Measurements from ENCODE around the gene PRKCE. TPM values are rescaled to one million over a fixed set of nuclear protein-coding genes. Genes with fewer than 3 reads are reported as not detected.

Gene PRKCE
- total RNA-seq, 1 experiment from 2014 or later = 1.3 TPM

GRCh38 chr2:46053564-46053963 lies 402.1 kb downstream of the PRKCE start:
- H3K27ac ChIP-seq (ENCODE audit: insufficient read length, low read depth, low read length) = no peak overlapping the region
- no peak overlapping the region for H2BK120ac ChIP-seq (ENCODE audit: low read depth, low read length, poor library complexity, severe bottlenecking)
- TF ChIP-seq CTCF (conservative IDR thresholded peaks at IDR 0.05) = no peak
- H3T11ph ChIP-seq (ENCODE audit: low read length) = no peak overlapping the region
- H3K27me3 Mint-ChIP-seq (ENCODE audit: low read depth) = peaks cover 3% of the 10 kb centered on the region; the same call in 1 of the 2 replicates
- no peaks in the 10 kb centered on the region; a peak in 1 of 7 replicates for H3K36me3 Mint-ChIP-seq (ENCODE audit: insufficient read depth in 1 of 3, low read depth in 3 of 3)
- no peaks in the 10 kb centered on the region; a peak in 2 of 5 replicates for H3K9me3 Mint-ChIP-seq
- no peak overlapping the region for H2BK15ac ChIP-seq (ENCODE audit: low read depth, low read length)
- H2AFZ ChIP-seq (ENCODE audit: low read length) = no peak overlapping the region
- no peaks in the 10 kb centered on the region for H3K4me1 ChIP-seq (ENCODE audit: insufficient read depth, low read length)
- H2AK5ac ChIP-seq (ENCODE audit: insufficient read length, low read length) = no peak overlapping the region
- H3K23ac ChIP-seq (ENCODE audit: insufficient read length, low read depth, low read length) = no peak overlapping the region
- no peak overlapping the region for H2BK20ac ChIP-seq (ENCODE audit: low read depth, low read length, poor library complexity, severe bottlenecking)
- H3K23me2 ChIP-seq (ENCODE audit: insufficient read length, low read depth, low read length, poor library complexity, severe bottlenecking) = no peaks in the 10 kb centered on the region
- no peak overlapping the region for H3K56ac ChIP-seq (ENCODE audit: insufficient read length, low read depth, low read length)
- H3K14ac ChIP-seq (ENCODE audit: insufficient read depth, low read length) = no peak overlapping the region
- H4K20me1 ChIP-seq (ENCODE audit: control insufficient read depth, insufficient read depth, insufficient read length) = no peaks in the 10 kb centered on the region
- no peak overlapping the region for H3K4me2 ChIP-seq (ENCODE audit: insufficient read depth, insufficient read length, low read length)
- no CpG with 5 or more reads among the region's 9 CpGs for WGBS (ENCODE audit: extremely low coverage, insufficient read length, low lambda C conversion rate)
- no peaks in the 10 kb centered on the region for H3K79me1 ChIP-seq (ENCODE audit: insufficient read depth, low read depth, low read length, poor library complexity, severe bottlenecking)
- H3K4me3 Mint-ChIP-seq = no peak overlapping the region
- H3K4ac ChIP-seq (ENCODE audit: low read depth, low read length) = no peak overlapping the region
- H4K91ac ChIP-seq (ENCODE audit: insufficient read length, low read depth, low read length) = no peak overlapping the region
- no peak overlapping the region for H3K9ac ChIP-seq (ENCODE audit: extremely low read depth, insufficient read length, low read length)
- H3K79me2 ChIP-seq (ENCODE audit: insufficient read depth, low read length) = no peaks in the 10 kb centered on the region
- H4K5ac ChIP-seq (ENCODE audit: insufficient read length, low read depth, low read length) = no peak overlapping the region
- no peaks in the 10 kb centered on the region for H3K4me1 Mint-ChIP-seq
- no peak overlapping the region for H3K18ac ChIP-seq (ENCODE audit: insufficient read length, low read depth, low read length)
- no peak overlapping the region for H2BK5ac ChIP-seq (ENCODE audit: insufficient read length, low read length)
- H3K27me3 ChIP-seq (ENCODE audit: insufficient read depth, low read length) = no peaks in the 10 kb centered on the region
- H3K27ac Mint-ChIP-seq = no peak overlapping the region
- H3K9me3 ChIP-seq (ENCODE audit: control insufficient read depth, low read depth, low read length) = no peaks in the 10 kb centered on the region
- no peak overlapping the region for H2BK12ac ChIP-seq (ENCODE audit: insufficient read length, low read depth, low read length)
- no peak for DNase-seq
- H4K8ac ChIP-seq (replicated peaks; ENCODE audit: insufficient read length, low read depth, low read length) = no peak overlapping the region
